ENCODE results near the gene NSDHL. TPM values are rescaled to one million over a fixed set of nuclear protein-coding genes. Genes with fewer than 3 reads are reported as not detected.

NSDHL gene
- total RNA-seq, 1 experiment from 2014 or later = 31.6 TPM

DNA sequence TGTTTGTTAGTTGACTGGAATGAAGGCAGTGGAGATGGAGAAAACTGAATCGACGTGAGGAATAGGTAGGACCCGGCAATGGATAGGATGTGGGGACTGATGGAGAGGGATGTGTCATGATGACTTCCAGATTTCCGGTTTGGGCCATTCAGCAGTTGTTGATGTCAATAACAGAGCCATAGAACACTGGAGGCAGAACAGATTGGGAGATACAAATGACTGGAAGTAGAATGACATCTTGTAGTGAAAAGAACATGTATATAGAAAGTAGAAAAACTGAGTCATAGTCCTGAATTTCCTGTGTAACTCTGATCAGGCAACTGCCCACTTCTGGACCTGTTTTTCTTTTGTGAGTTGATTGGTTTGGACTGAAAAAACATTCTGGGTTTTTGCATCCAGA lies 24.8 kb upstream of the NSDHL start:
- no peak overlapping the region for H3K9ac ChIP-seq (ENCODE audit: extremely low read depth, insufficient read length, low read length)
- peaks cover 18% of the 10 kb centered on the region for H3K9me3 ChIP-seq (ENCODE audit: control insufficient read depth, low read depth, low read length)
- H3K4me1 ChIP-seq (ENCODE audit: insufficient read depth, low read length) = no peaks in the 10 kb centered on the region
- H4K8ac ChIP-seq (replicated peaks; ENCODE audit: insufficient read length, low read depth, low read length) = no peak overlapping the region
- H2AK5ac ChIP-seq (ENCODE audit: insufficient read length, low read length) = no peak overlapping the region
- Mint-ChIP-seq H3K9me3 (peaks cover 68 to 70% of the 10 kb centered on the region in 2 experiments), H3K36me3 (ENCODE audit: insufficient read depth in 1 of 3, low read depth in 3 of 3) (peaks cover 0 to 2% (median 0%) of the 10 kb centered on the region in 3 experiments; a peak in 1 of 7 replicates), H3K27me3 (ENCODE audit: low read depth) (peaks cover 9% of the 10 kb centered on the region), H3K4me3 (no peak overlapping the region), H3K4me1 (no peaks in the 10 kb centered on the region), H3K27ac (no peak overlapping the region)
- no peak overlapping the region for H3K4me2 ChIP-seq (ENCODE audit: insufficient read depth, insufficient read length, low read length)
- no peak overlapping the region for H3K4ac ChIP-seq (ENCODE audit: low read depth, low read length)
- no peak overlapping the region for H3K18ac ChIP-seq (ENCODE audit: insufficient read length, low read depth, low read length)
- H2AFZ ChIP-seq (ENCODE audit: low read length) = no peak overlapping the region
- H3K79me1 ChIP-seq (ENCODE audit: insufficient read depth, low read depth, low read length, poor library complexity, severe bottlenecking) = no peaks in the 10 kb centered on the region
- H3K23me2 ChIP-seq (ENCODE audit: insufficient read length, low read depth, low read length, poor library complexity, severe bottlenecking) = no peaks in the 10 kb centered on the region
- no peak for DNase-seq
- H3K56ac ChIP-seq (ENCODE audit: insufficient read length, low read depth, low read length) = no peak overlapping the region
- H4K5ac ChIP-seq (ENCODE audit: insufficient read length, low read depth, low read length) = no peak overlapping the region
- no peak overlapping the region for H3T11ph ChIP-seq (ENCODE audit: low read length)
- H2BK12ac ChIP-seq (ENCODE audit: insufficient read length, low read depth, low read length) = no peak overlapping the region
- no peak overlapping the region for H2BK120ac ChIP-seq (ENCODE audit: low read depth, low read length, poor library complexity, severe bottlenecking)
- no peak overlapping the region for H2BK20ac ChIP-seq (ENCODE audit: low read depth, low read length, poor library complexity, severe bottlenecking)
- H3K27ac ChIP-seq (ENCODE audit: insufficient read length, low read depth, low read length) = no peak overlapping the region
- no peaks in the 10 kb centered on the region for H4K20me1 ChIP-seq (ENCODE audit: control insufficient read depth, insufficient read depth, insufficient read length)
- no peak overlapping the region for H2BK15ac ChIP-seq (ENCODE audit: low read depth, low read length)
- H3K79me2 ChIP-seq (ENCODE audit: insufficient read depth, low read length) = no peaks in the 10 kb centered on the region
- no peak for TF ChIP-seq CTCF (conservative IDR thresholded peaks at IDR 0.05)
- H3K27me3 ChIP-seq (ENCODE audit: insufficient read depth, low read length) = no peaks in the 10 kb centered on the region
- no peak overlapping the region for H3K23ac ChIP-seq (ENCODE audit: insufficient read length, low read depth, low read length)
- WGBS (ENCODE audit: extremely low coverage, insufficient read length, low lambda C conversion rate) = no CpG with 5 or more reads among the region's 4 CpGs
- no peak overlapping the region for H3K14ac ChIP-seq (ENCODE audit: insufficient read depth, low read length)
- no peak overlapping the region for H2BK5ac ChIP-seq (ENCODE audit: insufficient read length, low read length)
- no peak overlapping the region for H4K91ac ChIP-seq (ENCODE audit: insufficient read length, low read depth, low read length)

Data from H9 (cell line).